VCaP (cell line): ENCODE data around the gene PM20D2.
"Not testable (repeated sequence)": the region's sequence is repeated elsewhere in the genome, so short reads cannot be mapped to it uniquely, and the experiment has no call there.

Source experiments
- H3K27ac ChIP-seq: fragments of 450-650 bp; 2 replicates; pipeline ENCODE4 v1.5.1; 2017
- CTCF ChIP-seq: fragments of 450-650 bp; conservative IDR thresholded peaks from 2 replicates; pipeline ENCODE4 v1.5.1; 2017; ENCODE audit warnings: mild to moderate bottlenecking, moderate library complexity

Gene PM20D2

GRCh38 chr6:89117211-89118108 lies 28.4 kb upstream of the PM20D2 start, which contains the start of gene SRSF12:
TSS of gene SRSF12 (minus strand) at chr6:89118071. CDS start at chr6:89117887, 184 bp downstream.
- TF ChIP-seq CTCF = 0 out of 2 replicates have a peak, but pooled peaks have one; percentile 14
- peak within 1 kb of the TSS; percentile 68; the same call in 1 of the 2 replicates for H3K27ac ChIP-seq

- TF ChIP-seq CTCF = no peak
- H3K27ac ChIP-seq = no peak overlapping the region
Measured at GRCh38 chr6:89118931-89119330, 26.9 kb upstream of the PM20D2 start.

- no peak overlapping the region for H3K27ac ChIP-seq
- no peak for TF ChIP-seq CTCF
Measured at GRCh38 chr6:89120371-89120770, 25.5 kb upstream of the PM20D2 start.

GRCh38 chr6:89121934-89122333 lies 23.9 kb upstream of the PM20D2 start:
- H3K27ac ChIP-seq = no peak overlapping the region
- no peak for TF ChIP-seq CTCF

- no peak overlapping the region for H3K27ac ChIP-seq
- peak; percentile 86 for TF ChIP-seq CTCF
Measured at GRCh38 chr6:89122625-89123024, 23.2 kb upstream of the PM20D2 start.

- H3K27ac ChIP-seq = not testable (repeated sequence)
Measured at GRCh38 chr6:89128256-89128671, 17.6 kb upstream of the PM20D2 start.

- TF ChIP-seq CTCF = no peak
- H3K27ac ChIP-seq = no peak overlapping the region
Measured at GRCh38 chr6:89131599-89131998, 14.3 kb upstream of the PM20D2 start.

- TF ChIP-seq CTCF = no peak
- no peak overlapping the region for H3K27ac ChIP-seq
Measured at GRCh38 chr6:89132057-89132456, 13.8 kb upstream of the PM20D2 start.
